ENCODE data around the gene CDH23. TPM values are rescaled to one million over a fixed set of nuclear protein-coding genes. Genes with fewer than 3 reads are reported as not detected.

CDH23 gene
- polyA plus RNA-seq, 3 donors, result 2.0 to 21.1 (median 15.5) TPM

DNA sequence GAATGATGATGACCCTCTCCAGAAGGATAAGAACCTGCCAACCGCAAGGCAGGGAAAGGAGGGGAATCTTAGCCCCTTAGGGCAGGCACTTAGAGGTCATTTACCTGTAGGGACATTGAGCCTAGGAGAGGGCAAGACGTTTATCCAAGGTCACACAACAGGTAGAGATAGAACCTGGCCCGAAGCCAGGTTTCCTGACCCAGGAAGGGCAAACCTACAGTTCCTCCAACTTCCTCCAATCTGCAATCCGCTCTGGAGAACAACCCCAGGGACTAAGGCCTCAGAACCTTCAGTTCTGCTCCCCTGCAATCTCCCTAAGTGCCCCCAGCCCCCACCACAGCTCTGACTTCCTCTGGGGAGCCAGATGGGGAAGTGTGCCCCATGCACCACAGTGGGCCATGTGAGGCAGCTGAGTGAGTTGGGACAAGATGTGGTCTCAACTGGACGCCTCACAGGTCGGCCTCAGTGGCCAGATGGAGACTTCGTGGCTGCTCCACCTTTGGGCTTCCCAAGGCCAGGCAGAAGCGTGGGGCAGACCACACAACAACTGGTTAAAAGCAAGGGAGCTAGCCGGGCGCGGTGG lies 455.7 kb downstream of the CDH23 start:
- no peak overlapping the region for H3K27ac ChIP-seq (ENCODE audit: low read depth, low read length)
- WGBS, 3 donors, result 66 to 80% (median 78%) methylated on average over 11 of the region's 11 CpGs

DNA sequence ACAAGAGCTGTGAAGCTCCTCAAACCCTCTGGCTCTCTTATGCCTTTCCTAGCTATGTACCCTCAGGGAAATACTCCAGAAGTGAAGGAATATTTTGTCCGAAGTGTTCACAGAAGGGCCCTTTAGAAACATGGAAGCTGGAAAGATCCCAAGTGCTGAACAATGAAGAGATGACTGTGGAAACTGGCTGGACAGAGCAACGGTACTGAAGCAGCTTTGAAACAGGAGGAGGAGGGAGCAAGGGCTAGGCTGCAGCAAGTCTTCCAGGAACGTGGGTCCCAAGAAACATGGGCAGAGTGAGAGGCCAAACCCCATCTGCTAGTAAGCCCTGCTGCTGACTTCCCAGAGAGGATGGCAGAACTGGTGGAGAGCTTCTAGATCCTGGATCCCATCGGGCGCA lies 457.3 kb downstream of the CDH23 start:
- H3K27ac ChIP-seq (ENCODE audit: low read depth, low read length), result no peak overlapping the region

DNA sequence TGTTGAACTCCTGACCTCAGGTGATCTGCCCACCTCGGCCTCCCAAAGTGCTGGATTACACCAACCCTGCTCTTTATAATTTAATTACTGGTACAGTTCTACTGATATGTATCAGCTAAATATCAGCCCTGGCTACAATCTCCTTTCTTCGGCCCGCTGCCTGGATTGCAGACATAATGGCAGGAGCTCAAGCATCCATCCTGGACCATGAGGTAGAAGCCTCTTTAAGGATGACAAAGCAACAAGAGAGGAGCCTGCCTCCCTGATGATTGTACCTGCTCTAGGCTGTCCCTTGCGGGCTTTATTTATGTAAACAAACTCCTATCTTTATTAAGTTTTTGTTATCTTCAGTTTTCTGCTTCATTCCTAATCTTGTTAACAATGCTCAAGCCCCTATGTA lies 459.9 kb downstream of the CDH23 start:
- no peak overlapping the region for H3K27ac ChIP-seq (ENCODE audit: low read depth, low read length)
- WGBS, 3 donors, result 91 to 96% (median 93%) methylated on average over 4 of the region's 4 CpGs

More for the DNA sequence above, 457.3 kb downstream of the CDH23 start:
- 60 to 62% (median 60%) methylated on average over 5 of the region's 5 CpGs for WGBS, 3 donors

GRCh38 chr10:71857934-71858890 lies 461.5 kb downstream of the CDH23 start:
- no peak overlapping the region for H3K27ac ChIP-seq (ENCODE audit: low read depth, low read length)

GRCh38 chr10:71860243-71861029 lies 463.7 kb downstream of the CDH23 start:
- peak overlapping the region; percentile 74 for H3K27ac ChIP-seq (ENCODE audit: low read depth, low read length)
- WGBS, 3 donors, result 40 to 60% (median 42%) methylated on average over 11 of the region's 11 CpGs

More at GRCh38 chr10:71857934-71858890, 461.5 kb downstream of the CDH23 start:
- WGBS, 3 donors, result 81 to 89% (median 86%) methylated on average over 12 of the region's 12 CpGs

DNA sequence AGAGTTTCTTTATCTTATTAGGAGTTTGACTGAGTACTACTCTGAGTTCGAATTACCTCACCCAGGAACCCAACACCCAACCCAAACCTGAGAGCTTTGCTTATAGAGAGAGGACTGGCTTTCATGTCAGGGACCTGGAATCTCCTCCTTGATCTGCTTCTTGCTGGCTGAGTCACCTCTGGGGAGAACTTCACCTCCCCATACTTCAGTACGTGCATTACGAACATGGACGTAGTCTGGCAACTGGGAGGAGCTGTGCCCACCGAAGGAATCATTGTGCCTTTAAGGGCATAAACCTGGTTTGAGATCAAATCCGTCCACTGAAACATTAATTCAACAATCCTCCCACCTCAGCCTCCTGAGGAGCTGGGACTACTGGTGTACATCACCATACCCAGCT lies 466.5 kb downstream of the CDH23 start:
- no peak overlapping the region for H3K27ac ChIP-seq (ENCODE audit: low read depth, low read length)
- 91 to 97% (median 94%) methylated on average over 6 of the region's 6 CpGs for WGBS, 3 donors

DNA sequence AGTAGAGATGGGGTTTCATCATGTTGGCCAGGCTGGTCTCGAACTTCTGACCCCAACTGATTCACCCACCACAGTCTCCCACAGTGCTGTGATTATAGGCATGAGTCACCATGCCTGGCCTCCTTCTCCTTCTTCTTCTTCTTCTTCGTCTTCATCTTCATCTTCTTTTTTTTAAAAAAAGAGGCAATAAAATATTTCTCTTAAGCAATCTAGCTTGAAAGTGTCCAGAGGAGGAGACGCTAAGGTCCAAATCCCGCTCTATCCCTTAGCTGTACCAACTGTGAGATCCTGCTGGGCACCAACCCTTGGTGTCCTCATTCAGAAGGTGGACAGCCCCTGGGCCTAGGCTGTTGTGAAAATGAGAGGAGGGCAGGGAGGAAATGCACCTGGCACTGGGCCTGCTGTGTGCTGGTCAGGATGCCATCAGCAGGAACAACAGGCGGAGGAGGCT lies 468.2 kb downstream of the CDH23 start:
- WGBS, 3 donors, result 76 to 84% (median 80%) methylated on average over 5 of the region's 5 CpGs
- no peak overlapping the region for H3K27ac ChIP-seq (ENCODE audit: low read depth, low read length)

Other genes with a start within 250 kb of the CDH23 start
- gene UNC5B, start 184.3 kb upstream of the CDH23 start, polyA plus RNA-seq, result 1 to 10 TPM; 1.7 to 2.8 (median 2.1) TPM
- 1 to 10 TPM; 2.6 to 4.1 (median 2.9) TPM for gene SLC29A3, start 77.7 kb upstream of the CDH23 start, polyA plus RNA-seq